Mesendoderm (in vitro differentiated cells): ENCODE results near the gene EHF.

ENCODE experiments used
- DNase-seq: peaks from one replicate; pipeline ENCODE4 v3.0.0; 2013
- H2AK5ac ChIP-seq: 2 replicates; pipeline ENCODE4 v1.6.1; 2013; ENCODE audit warnings: low read length, inconsistent platforms
- H2BK120ac ChIP-seq: 2 replicates; pipeline ENCODE4 v1.6.1; 2013; ENCODE audit warnings: low read depth, mild to moderate bottlenecking, low read length, moderate library complexity, mixed read lengths
- H2BK15ac ChIP-seq: replicated peaks from 2 replicates; pipeline ENCODE4 v1.6.1; 2013; ENCODE audit warnings: low read depth, mild to moderate bottlenecking, moderate library complexity
- H2BK5ac ChIP-seq: 2 replicates; pipeline ENCODE4 v1.6.1; 2013; ENCODE audit warnings: low read length, inconsistent platforms
- H3K18ac ChIP-seq: 2 replicates; pipeline ENCODE4 v1.6.1; 2013; ENCODE audit warnings: mild to moderate bottlenecking, low read length, mixed read lengths
- H3K23ac ChIP-seq: one replicate; pipeline ENCODE4 v1.6.1; 2013; ENCODE audit warnings: low read length
- H3K27ac ChIP-seq: 2 replicates; pipeline ENCODE4 v1.5.1; 2013; ENCODE audit warnings: low read depth, mild to moderate bottlenecking, inconsistent platforms, low read length, moderate library complexity
- H3K27me3 ChIP-seq: 2 replicates; pipeline ENCODE4 v1.6.1; 2013; ENCODE audit warnings: low read length, control low read depth, mild to moderate bottlenecking, inconsistent platforms; ENCODE audit not compliant: insufficient read depth, poor library complexity
- H3K36me3 ChIP-seq: 2 replicates; pipeline ENCODE4 v1.6.1; 2013; ENCODE audit warnings: low read length, inconsistent platforms; ENCODE audit not compliant: control insufficient read depth, insufficient read depth
- H3K4ac ChIP-seq: one replicate; pipeline ENCODE4 v1.6.1; 2013; ENCODE audit warnings: low read depth, mild to moderate bottlenecking, low read length, moderate library complexity
- H3K4me1 ChIP-seq: 2 replicates; pipeline ENCODE4 v1.6.1; 2013; ENCODE audit warnings: low read depth, low read length, inconsistent platforms; ENCODE audit not compliant: control insufficient read depth
- H3K4me2 ChIP-seq: 2 replicates; pipeline ENCODE4 v1.6.1; 2013; ENCODE audit warnings: low read length
- H3K4me3 ChIP-seq: 2 replicates; pipeline ENCODE4 v1.5.1; 2013; ENCODE audit warnings: mild to moderate bottlenecking, low read length
- H3K56ac ChIP-seq: one replicate; pipeline ENCODE4 v1.6.1; 2013; ENCODE audit warnings: low read length
- H3K79me1 ChIP-seq: 2 replicates; pipeline ENCODE4 v1.6.1; 2013; ENCODE audit warnings: low read length, inconsistent platforms
- H3K79me2 ChIP-seq: 2 replicates; pipeline ENCODE4 v1.6.1; 2013; ENCODE audit warnings: mild to moderate bottlenecking, low read length; ENCODE audit not compliant: control insufficient read depth, insufficient read depth
- H3K9ac ChIP-seq: 2 replicates; pipeline ENCODE4 v1.6.1; 2013; ENCODE audit warnings: low read length, inconsistent platforms
- H4K5ac ChIP-seq: one replicate; pipeline ENCODE4 v1.6.1; 2013; ENCODE audit warnings: low read length
- H4K8ac ChIP-seq: one replicate; pipeline ENCODE4 v1.6.1; 2013; ENCODE audit warnings: low read depth, mild to moderate bottlenecking, control low read depth, low read length, moderate library complexity
- WGBS: extraction: QIAGEN DNeasy Blood & Tissue Kit; methylation state at CpG from one replicate; pipeline ENCODE4 v1.1.7; 2013; ENCODE audit warnings: low lambda C conversion rate, missing lambda C conversion rate; ENCODE audit not compliant: insufficient coverage; ENCODE audit errors: extremely low coverage; 5-methylcytosine and 5-hydroxymethylcytosine counted together

The EHF gene

DNA sequence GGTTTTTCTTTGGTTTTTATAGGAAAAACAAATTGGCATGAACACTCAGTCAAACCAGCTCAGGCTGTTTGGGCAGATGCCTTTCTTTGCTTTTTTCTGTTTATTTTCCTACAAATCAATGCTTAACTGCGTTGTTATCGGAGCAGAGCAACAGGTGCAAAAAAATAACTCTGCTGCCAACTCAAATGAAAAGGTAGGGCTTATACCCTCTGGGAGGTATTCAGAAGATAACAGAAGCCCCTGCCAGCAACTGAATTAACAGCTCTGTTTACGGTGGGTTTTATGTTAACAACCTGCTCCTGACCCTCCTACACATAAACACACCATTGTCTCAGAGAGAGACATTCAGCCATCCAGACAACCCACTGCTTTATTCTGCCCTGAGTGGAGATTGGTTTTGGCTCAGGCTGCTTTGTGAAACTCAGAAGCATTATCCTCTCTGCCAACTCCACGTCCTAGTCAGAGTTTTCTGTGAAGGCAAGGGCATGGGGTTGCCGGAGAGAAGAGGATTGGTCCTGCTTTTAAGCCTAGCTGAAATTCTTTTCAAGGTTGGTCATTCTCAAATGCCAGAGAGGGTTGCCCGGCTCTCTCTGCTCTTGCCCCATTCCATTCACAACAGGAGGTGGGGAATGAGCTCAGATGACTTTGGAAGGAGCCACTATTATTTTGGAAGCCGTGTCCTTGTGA is 11.4 kb downstream of the EHF start:
- Histone ChIP-seq H3K79me1 (no peaks in the 10 kb centered on the region), H3K4me2 (no peak overlapping the region), H2AK5ac (no peak overlapping the region), H3K23ac (no peak overlapping the region), H4K5ac (no peak overlapping the region), H3K4me1 (no peaks in the 10 kb centered on the region), H3K4ac (no peak overlapping the region), H2BK15ac (no peak overlapping the region), H3K4me3 (no peak overlapping the region), H2BK5ac (no peak overlapping the region), H3K18ac (no peak overlapping the region), H3K56ac (no peak overlapping the region), H3K27ac (no peak overlapping the region), H4K8ac (no peak overlapping the region), H3K36me3 (no peaks in the 10 kb centered on the region), H3K79me2 (no peaks in the 10 kb centered on the region), H3K27me3 (no peaks in the 10 kb centered on the region), H2BK120ac (no peak overlapping the region), H3K9ac (no peak overlapping the region)
- WGBS: no CpG with 5 or more reads among the region's 7 CpGs
- DNase-seq: peak; percentile 70

DNA sequence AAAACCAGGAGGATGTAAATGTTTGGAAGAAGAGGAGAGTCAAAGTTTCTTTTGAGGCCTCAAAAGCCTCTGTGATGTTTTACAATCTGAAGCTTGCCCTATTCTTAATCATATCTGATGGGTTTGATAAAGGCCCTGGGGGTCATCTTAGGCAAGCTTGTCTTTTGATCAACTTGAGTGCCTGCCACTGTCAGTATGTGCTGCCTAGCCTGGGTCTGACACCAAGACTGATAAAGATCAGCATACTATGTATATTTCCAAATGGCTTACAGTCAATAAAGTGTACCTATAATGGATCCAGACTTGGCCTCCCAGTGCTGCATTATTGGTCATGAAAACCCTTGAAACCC is 12.7 kb downstream of the EHF start:
- H2AK5ac ChIP-seq: no peak overlapping the region
- H3K4me1 ChIP-seq: no peaks in the 10 kb centered on the region
- H3K9ac ChIP-seq: no peak overlapping the region
- H3K23ac ChIP-seq: no peak overlapping the region
- H3K4me2 ChIP-seq: no peak overlapping the region
- H4K8ac ChIP-seq: no peak overlapping the region
- no peak overlapping the region for H2BK15ac ChIP-seq
- H2BK120ac ChIP-seq: no peak overlapping the region
- H3K4ac ChIP-seq: no peak overlapping the region
- H3K4me3 ChIP-seq: no peak overlapping the region
- H3K36me3 ChIP-seq: no peaks in the 10 kb centered on the region
- DNase-seq: no peak
- no peak overlapping the region for H4K5ac ChIP-seq
- no peaks in the 10 kb centered on the region for H3K79me1 ChIP-seq
- no peak overlapping the region for H3K18ac ChIP-seq
- no peak overlapping the region for H2BK5ac ChIP-seq
- no peaks in the 10 kb centered on the region for H3K79me2 ChIP-seq
- H3K27me3 ChIP-seq: no peaks in the 10 kb centered on the region
- no peak overlapping the region for H3K27ac ChIP-seq
- H3K56ac ChIP-seq: no peak overlapping the region

DNA sequence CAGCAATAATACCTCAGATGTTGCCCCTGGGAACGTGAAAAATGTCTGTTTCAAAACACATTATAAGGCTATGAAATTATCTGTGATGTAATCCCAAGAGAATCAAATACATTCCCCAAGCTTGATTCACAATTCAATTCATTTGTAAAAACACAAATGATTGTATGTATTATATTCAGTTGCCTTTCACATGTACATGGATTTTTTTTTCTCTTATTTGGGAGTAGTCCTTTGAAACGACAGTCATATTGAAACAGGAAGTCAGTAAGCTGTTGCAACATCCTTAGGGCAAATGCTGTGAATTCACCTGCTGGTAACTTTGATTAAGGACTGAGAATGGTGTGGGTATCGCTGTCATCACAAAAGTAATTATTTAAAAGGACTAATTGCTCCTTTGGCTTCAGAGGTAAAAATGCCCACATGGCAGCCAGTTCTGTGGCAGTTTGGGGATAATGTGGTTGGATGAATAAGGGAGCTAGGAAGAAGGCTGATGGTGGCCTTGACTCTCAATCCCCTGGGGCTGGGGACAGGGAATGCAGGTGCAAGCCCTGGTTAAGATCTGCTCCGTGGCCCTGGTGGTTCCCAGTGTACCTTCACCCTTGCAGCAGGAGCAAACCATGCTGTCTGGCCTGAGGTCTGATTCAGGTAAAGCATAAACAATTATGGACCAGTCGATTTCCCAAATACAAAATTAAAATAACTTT is 13.2 kb downstream of the EHF start:
- no CpG with 5 or more reads among the region's 5 CpGs for WGBS
- Histone ChIP-seq H3K79me2 (no peaks in the 10 kb centered on the region), H2BK15ac (no peak overlapping the region), H3K79me1 (no peaks in the 10 kb centered on the region), H2AK5ac (no peak overlapping the region), H2BK120ac (no peak overlapping the region), H4K5ac (no peak overlapping the region), H3K9ac (no peak overlapping the region), H3K36me3 (no peaks in the 10 kb centered on the region), H3K27ac (no peak overlapping the region), H3K4ac (no peak overlapping the region), H3K18ac (no peak overlapping the region), H3K23ac (no peak overlapping the region), H3K4me2 (no peak overlapping the region), H3K27me3 (no peaks in the 10 kb centered on the region), H3K4me1 (no peaks in the 10 kb centered on the region), H3K56ac (no peak overlapping the region), H4K8ac (no peak overlapping the region), H2BK5ac (no peak overlapping the region), H3K4me3 (no peak overlapping the region)
- no peak for DNase-seq

DNA sequence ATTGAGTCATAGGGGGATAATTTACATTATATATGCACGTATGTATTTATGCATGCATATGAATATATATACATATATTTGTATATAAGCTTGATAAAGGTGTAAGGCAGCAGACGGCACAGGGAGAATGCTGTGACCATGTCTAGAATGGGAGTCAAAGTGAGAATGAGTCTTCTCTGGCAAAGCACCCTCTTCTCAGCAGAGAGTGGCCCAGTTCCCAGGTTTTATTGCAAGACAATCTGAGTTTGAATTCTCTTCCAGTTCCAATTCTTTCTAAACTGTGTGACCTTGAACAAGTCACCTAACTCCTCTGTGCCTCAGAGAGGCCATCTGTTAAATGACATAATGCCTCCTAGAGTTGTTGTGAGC is 13.8 kb downstream of the EHF start:
- H3K79me2 ChIP-seq: no peaks in the 10 kb centered on the region
- H2BK120ac ChIP-seq: no peak overlapping the region
- H3K23ac ChIP-seq: no peak overlapping the region
- no peak overlapping the region for H3K27ac ChIP-seq
- no peak overlapping the region for H3K18ac ChIP-seq
- H3K27me3 ChIP-seq: no peaks in the 10 kb centered on the region
- H3K4me1 ChIP-seq: no peaks in the 10 kb centered on the region
- no peak overlapping the region for H3K9ac ChIP-seq
- H2BK5ac ChIP-seq: no peak overlapping the region
- no CpG with 5 or more reads among the region's 2 CpGs for WGBS
- no peak overlapping the region for H3K4me3 ChIP-seq
- no peak overlapping the region for H4K8ac ChIP-seq
- H3K4ac ChIP-seq: no peak overlapping the region
- H2AK5ac ChIP-seq: no peak overlapping the region
- H3K56ac ChIP-seq: no peak overlapping the region
- H4K5ac ChIP-seq: no peak overlapping the region
- H3K36me3 ChIP-seq: no peaks in the 10 kb centered on the region
- no peak overlapping the region for H3K4me2 ChIP-seq
- no peak overlapping the region for H2BK15ac ChIP-seq
- H3K79me1 ChIP-seq: no peaks in the 10 kb centered on the region
- no peak for DNase-seq

DNA sequence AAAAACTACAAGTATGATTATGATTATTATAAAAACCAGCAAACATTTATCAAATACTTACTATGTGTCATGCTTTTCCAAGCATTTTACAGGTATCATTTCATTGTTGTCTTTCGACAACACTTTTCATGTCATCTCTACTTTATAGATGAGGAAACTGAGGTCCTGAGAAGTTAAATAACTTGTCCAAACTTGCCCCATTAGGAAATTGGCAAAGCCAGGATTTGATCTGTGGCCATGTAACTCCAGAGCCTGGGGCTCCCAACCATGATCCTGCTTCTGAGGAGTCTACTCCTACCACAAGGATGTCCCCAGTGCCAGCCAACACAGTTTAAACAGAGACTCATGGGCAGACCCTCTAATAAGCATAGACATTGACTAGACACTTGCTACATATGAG is 15.2 kb downstream of the EHF start:
- Histone ChIP-seq H3K4me3 (no peak overlapping the region), H3K79me1 (no peaks in the 10 kb centered on the region), H2BK120ac (no peak overlapping the region), H4K5ac (no peak overlapping the region), H2BK5ac (no peak overlapping the region), H3K4me1 (no peaks in the 10 kb centered on the region), H3K56ac (no peak overlapping the region), H3K79me2 (no peaks in the 10 kb centered on the region), H2BK15ac (no peak overlapping the region), H4K8ac (no peak overlapping the region), H3K36me3 (no peaks in the 10 kb centered on the region), H2AK5ac (no peak overlapping the region), H3K18ac (no peak overlapping the region), H3K27ac (no peak overlapping the region), H3K23ac (no peak overlapping the region), H3K4me2 (no peak overlapping the region), H3K27me3 (no peaks in the 10 kb centered on the region), H3K4ac (no peak overlapping the region), H3K9ac (no peak overlapping the region)
- no CpG with 5 or more reads among the region's 1 CpG for WGBS
- DNase-seq: no peak

DNA sequence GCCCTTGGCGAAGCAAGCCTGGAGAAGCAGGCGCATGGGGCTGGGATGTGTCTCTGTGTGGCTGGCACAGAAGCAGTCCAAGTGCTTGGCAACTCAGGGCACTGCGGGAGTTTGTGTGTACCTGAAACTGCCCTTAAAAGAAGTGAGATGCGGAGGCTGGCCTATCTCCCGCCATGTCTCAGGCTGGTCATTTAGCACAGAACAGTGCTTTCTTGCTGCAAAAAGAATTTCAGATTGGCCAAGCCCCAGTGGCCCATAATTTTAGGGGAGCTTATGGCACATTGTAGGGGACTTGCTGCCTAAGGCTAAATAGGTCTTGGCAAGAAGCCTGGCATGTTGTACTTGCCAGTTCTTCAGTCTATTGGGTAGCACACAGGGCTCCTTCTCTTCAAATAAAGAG is 16.4 kb downstream of the EHF start:
- Histone ChIP-seq H3K4me1 (no peaks in the 10 kb centered on the region), H4K5ac (no peak overlapping the region), H3K56ac (no peak overlapping the region), H2BK5ac (no peak overlapping the region), H3K4ac (no peak overlapping the region), H3K23ac (no peak overlapping the region), H3K9ac (no peak overlapping the region), H3K79me1 (no peaks in the 10 kb centered on the region), H3K4me2 (no peak overlapping the region), H3K18ac (no peak overlapping the region), H3K79me2 (no peaks in the 10 kb centered on the region), H2AK5ac (no peak overlapping the region), H4K8ac (no peak overlapping the region), H3K36me3 (no peaks in the 10 kb centered on the region), H2BK15ac (no peak overlapping the region), H3K4me3 (no peak overlapping the region), H2BK120ac (no peak overlapping the region), H3K27ac (no peak overlapping the region), H3K27me3 (no peaks in the 10 kb centered on the region)
- no CpG with 5 or more reads among the region's 5 CpGs for WGBS
- DNase-seq: no peak
